PC-3 (cell line): ENCODE measurements around the gene TMC3.

Experiments used
- CTCF ChIP-seq: fragments of 300-600 bp; sonication (generic); conservative IDR thresholded peaks from 2 replicates; pipeline ENCODE4 v1.5.1; 2017; ENCODE audit warnings: antibody characterized with exemption, low read depth, mild to moderate bottlenecking, low read length
- EZH2 ChIP-seq: fragments of 300-600 bp; sonication (generic); IDR thresholded peaks from one replicate; pipeline ENCODE4 v1.6.1; 2017; ENCODE audit warnings: antibody characterized with exemption, mild to moderate bottlenecking, low read length; ENCODE audit not compliant: unreplicated experiment

GRCh38 chr15:81301385-81301784 lies 72.6 kb downstream of the TMC3 start:
- no peak for TF ChIP-seq CTCF
- no peak for TF ChIP-seq EZH2
